HCT116 (cell line): ENCODE results near the gene NOP10.

Experiments used
- CEBPB ChIP-seq: IDR thresholded peaks from 2 replicates; pipeline ENCODE4 v1.6.1; 2012; ENCODE audit warnings: low read depth
- CTCF ChIP-seq, 3 experiments: fragments of 200-600 bp in 1 of 3; sonication (generic) in 1 of 3; IDR thresholded peaks in 2 of 3; conservative IDR thresholded peaks in 1 of 3; 2 replicates each; pipeline ENCODE4 v1.5.1; 2012 to 2017; ENCODE audit warnings: low read depth in 2 of 3, low read length in 2 of 3, antibody characterized with exemption in 1 of 3, borderline replicate concordance in 1 of 3, control low read depth in 1 of 3, mild to moderate bottlenecking in 1 of 3, mixed read lengths in 1 of 3, mixed run types in 1 of 3, moderate library complexity in 1 of 3; ENCODE audit not compliant: insufficient read depth in 1 of 3
- EGR1 ChIP-seq: IDR thresholded peaks from 2 replicates; pipeline ENCODE4 v1.6.1; 2012; ENCODE audit warnings: low read depth
- EZH2 ChIP-seq: fragments of 200-600 bp; sonication (generic); IDR thresholded peaks from 2 replicates; pipeline ENCODE4 v1.6.1; 2017; ENCODE audit warnings: antibody characterized with exemption, mixed run types
- EZH2phosphoT487 ChIP-seq: fragments of 200-600 bp; IDR thresholded peaks from 2 replicates; pipeline ENCODE4 v1.6.1; 2018; ENCODE audit warnings: antibody characterized with exemption, borderline replicate concordance
- FOSL1 ChIP-seq: IDR thresholded peaks from 2 replicates; pipeline ENCODE4 v1.6.1; 2012; ENCODE audit warnings: low read depth
- POLR2A ChIP-seq: IDR thresholded peaks from 2 replicates; pipeline ENCODE4 v1.7.0; 2011; ENCODE audit warnings: borderline replicate concordance; ENCODE audit not compliant: insufficient read depth, insufficient read length; ENCODE audit errors: extremely low read depth
- POLR2AphosphoS5 ChIP-seq: IDR thresholded peaks from 2 replicates; pipeline ENCODE4 v1.6.1; 2011; ENCODE audit warnings: mild to moderate bottlenecking, low read depth, low read length, moderate library complexity
- REST ChIP-seq: IDR thresholded peaks from 2 replicates; pipeline ENCODE4 v1.6.1; 2012; ENCODE audit warnings: low read depth
- SP1 ChIP-seq: IDR thresholded peaks from 2 replicates; pipeline ENCODE4 v1.6.1; 2012; ENCODE audit warnings: low read depth
- SRF ChIP-seq: IDR thresholded peaks from 2 replicates; pipeline ENCODE4 v1.6.1; 2012; ENCODE audit warnings: low read depth
- YY1 ChIP-seq: IDR thresholded peaks from 2 replicates; pipeline ENCODE4 v1.6.1; 2011; ENCODE audit warnings: low read length, low read depth, moderate library complexity, mild to moderate bottlenecking; ENCODE audit not compliant: insufficient replicate concordance; ENCODE audit errors: extremely low read depth
- ZFX ChIP-seq: fragments of 450-650 bp; IDR thresholded peaks from 2 replicates; pipeline ENCODE4 v1.6.1; 2017
- TF ChIP-seq, protein P1 (sequence below): IDR thresholded peaks from 2 replicates; pipeline ENCODE4 v1.6.1; 2012

- TF ChIP-seq POLR2A (no peak), CTCF (IDR thresholded peaks at IDR 0.05 in 2 of 3, conservative IDR thresholded peaks at IDR 0.05 in 1 of 3; ENCODE audit: borderline replicate concordance in 1 of 3, insufficient read depth in 1 of 3, low read depth in 2 of 3, low read length in 2 of 3) (no peak), SRF (no peak), FOSL1 (no peak), EZH2 (no peak), EGR1 (no peak), REST (no peak), EZH2phosphoT487 (no peak), CEBPB (no peak), ZFX (no peak), POLR2AphosphoS5 (no peak), YY1 (no peak), SP1 (no peak)
- TF ChIP-seq, protein P1, sequence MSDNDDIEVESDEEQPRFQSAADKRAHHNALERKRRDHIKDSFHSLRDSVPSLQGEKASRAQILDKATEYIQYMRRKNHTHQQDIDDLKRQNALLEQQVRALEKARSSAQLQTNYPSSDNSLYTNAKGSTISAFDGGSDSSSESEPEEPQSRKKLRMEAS = no peak
These were observed 18.3 kb upstream of the NOP10 start for GRCh38 chr15:34361278-34361677.
